Endometrial microvascular endothelial cells (primary cell): ENCODE results near the gene PTCRA. TPM values are rescaled to one million over a fixed set of nuclear protein-coding genes. Genes with fewer than 3 reads are reported as not detected.

Experiments used
- in situ Hi-C: cut with HindIII; loops from 2 replicates; pipeline ENCODE4 v1.10.0; 2017; ENCODE audit warnings: low sequenced_read_pairs, low pct_unique_long_range_greater_than_20kb; ENCODE audit errors: inconsistent ontology term
- total RNA-seq: library from RNA; depleted of rRNA; stranded (reverse); fragments of >200 nt; gene quantifications from one replicate; pipeline ENCODE4 v1.2.3, GENCODE V29; 2015; ENCODE audit errors: inconsistent ontology term

Gene PTCRA
- total RNA-seq, 1 donor from 2014 or later, result not detected

DNA sequence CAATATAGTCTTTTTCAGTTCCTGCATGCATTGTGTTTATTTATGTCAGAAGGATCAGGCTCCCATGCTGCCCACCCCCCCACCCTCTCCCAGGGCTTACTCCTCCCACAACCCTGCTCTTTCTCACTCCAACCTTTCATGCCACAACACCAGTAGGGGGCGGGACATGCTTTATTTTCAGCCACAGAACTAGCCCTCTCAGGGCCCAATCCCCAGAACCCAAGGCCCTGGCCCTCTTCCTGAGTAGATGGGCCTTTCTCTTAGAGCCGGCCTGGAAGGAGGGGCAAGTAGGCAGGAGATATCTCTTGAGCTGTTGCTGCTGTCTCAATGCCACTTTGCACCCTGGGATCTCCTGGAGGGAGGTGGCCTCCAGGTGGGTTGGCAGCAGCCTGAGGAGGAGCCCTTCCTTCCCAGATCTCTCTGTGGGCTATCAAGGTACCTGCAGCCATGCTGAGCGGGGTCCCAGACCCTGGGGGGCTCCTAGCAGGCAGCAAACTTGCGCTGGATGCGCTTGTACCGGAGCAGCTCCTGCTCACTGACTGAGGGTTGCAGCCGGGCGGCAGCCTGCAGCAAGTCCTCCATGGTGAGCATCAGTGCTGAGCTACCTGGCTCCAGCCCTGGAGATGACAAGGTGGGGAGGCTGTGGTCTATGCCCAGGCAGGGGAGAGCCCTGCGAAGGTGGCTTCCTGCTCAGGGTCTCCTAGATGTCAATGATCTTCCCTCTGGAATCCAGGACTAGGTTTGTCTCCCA lies 48.2 kb downstream of the PTCRA start:
- in situ Hi-C loops, result no loop called here

DNA sequence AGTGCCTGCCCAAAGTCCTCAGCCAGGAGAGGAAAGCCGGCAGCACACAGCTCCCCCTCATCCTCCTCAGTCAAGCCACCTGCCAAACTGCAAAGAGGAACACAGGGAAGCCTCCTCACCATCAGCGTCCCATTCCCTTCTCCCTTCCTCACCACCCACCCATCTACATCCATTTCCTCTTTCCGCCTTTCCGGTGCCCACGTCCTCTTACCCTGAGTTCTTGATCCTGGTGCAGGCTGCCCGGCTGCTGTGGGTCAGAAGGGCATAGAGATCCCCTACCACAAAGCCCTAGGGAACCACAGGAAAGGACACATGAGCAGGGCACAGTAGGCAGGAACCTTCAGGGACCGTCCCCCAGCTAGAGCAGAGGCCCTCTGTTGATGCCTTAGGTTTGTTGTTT lies 50.7 kb downstream of the PTCRA start:
- in situ Hi-C loops, result no loop called here

DNA sequence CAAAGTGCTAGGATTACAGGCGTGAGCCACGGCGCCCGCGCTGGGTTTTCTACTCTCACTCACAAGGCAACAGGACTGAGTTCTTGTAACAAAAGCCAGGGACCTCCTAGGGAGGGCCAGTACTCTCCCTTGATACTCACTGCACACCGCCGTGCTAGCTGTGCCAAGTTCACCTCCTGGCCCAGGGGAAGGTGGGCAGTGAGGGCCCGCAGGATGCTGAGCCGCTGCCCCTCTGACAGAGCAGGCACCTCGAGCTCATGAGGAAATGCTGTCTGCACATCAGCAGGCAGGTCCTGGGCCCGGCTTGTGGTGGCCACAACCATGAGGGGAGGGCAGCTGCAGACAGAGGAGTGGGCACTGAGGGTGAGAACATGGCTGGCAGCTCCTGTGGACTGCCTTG lies 51.4 kb downstream of the PTCRA start:
- in situ Hi-C loops, result no loop called here

DNA sequence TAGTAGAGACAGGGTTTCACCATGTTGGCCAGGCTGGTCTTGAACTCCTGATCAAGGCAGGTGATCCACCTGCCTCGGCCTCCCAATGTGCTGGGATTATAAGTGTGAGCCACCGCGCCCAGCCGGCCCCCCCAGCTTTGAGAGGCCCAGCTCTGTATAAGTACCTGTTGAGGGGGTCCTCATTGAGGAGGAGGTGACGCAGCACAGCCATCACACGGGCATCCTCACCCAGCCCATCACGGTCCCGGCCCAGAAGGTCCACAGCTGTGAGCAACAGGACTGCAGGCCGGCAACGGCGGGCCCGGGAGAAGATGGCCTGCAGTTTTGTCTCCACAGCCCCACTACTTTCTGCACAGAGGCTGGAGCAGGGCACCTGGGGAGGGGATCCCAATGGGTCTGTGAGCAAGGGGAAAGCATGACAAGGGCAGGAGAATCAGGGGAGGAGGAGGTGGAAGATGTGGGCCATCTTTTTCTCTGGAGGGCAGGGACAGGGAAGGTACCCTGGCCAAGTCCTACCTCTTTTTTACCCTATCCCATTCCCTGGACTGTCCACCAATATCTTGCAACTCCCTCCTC lies 52.4 kb downstream of the PTCRA start:
- in situ Hi-C loops, result no loop called here

DNA sequence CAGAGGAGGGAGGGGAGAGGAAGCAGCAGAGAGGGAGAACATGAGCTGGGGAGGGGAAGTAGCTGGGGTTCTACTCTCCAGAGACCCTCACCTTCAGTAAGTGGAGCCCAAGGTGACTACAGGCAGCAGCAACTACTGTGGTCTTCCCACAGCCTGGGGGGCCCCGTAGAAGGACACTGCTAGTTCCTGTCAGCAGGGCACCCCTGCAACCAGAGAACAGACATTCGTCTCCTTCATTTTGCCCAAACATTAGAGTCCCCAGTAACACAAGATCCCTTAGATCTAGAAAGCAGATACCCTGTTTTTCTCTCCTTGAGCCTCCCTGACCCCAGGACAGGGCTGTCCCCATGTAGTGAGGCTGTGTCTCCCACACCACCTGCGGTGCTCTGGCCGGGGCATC lies 52.9 kb downstream of the PTCRA start:
- in situ Hi-C loops, result no loop called here

DNA sequence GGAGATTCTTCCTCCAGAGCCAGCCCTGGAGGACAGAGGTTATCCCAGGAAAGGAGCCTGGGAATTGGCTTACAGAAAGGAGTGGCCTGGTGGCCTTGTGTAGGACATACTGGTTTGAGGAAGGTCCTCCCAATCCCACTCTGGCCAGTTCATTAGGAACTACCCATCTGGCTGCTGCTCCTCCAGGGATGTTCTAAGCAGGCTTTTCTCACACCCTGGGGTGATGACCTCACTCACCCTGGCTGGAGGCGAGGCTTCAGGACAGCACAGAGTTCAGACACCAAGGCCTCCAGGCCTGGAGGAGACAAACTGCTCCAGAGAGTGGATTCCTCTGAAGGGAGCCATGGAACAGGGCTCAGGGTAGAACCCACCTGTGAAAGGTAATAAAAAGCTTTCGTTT lies 53.6 kb downstream of the PTCRA start:
- in situ Hi-C loops, result no loop called here

DNA sequence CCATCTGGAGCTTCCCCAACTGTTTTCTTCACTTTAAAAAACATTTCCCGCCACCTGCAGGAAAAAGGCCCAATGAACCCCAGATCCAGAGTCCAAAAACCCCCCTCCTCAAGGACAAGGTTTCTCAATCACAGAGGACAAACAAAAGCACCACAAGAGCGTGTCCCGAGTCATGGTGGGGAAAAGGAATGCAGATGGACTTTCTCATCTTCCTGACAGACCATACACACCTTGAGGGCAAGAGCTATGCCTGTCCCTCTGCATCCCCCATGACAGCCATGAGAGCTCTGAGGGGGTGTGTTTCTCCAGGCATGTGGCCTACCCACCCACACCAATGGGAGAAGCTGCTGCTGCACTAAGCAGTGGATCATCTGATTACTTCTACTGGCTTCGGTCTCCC lies 54.1 kb downstream of the PTCRA start:
- in situ Hi-C loops, result no loop called here

DNA sequence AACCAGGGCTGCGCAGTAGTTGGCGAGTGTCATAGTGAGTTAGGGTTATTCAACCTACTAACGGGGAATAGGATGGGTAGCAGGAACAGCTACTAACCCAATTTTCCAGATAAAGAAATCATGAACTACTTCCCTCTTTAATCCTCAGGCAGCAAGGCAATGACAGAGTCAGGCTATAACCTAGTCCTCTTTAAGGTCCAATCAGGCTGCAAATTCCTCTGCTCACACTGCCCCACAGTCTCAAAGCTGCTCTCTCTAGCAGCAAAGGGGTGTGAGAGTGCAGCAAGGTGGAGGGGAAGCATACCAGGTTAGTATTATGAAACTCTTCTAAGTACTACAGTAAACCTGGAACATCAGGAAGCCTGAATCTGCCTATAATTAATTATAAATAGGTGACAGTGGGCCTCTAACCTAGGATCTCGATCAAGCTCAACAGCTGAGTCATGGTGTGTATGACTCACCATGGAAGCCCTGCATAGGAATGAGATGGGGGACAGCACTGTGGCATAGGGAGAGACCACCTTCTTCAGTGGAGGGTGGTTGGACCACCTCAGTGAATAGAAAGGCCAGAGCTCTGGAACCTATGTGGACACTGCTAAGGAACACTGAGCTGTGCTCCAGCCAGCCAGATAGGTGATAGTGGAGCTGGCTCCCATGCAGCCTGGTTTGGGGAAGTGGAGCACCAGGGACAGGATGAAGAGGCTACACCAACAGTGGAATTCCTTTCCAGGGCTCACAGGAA lies 55.2 kb downstream of the PTCRA start:
- in situ Hi-C loops, result no loop called here

DNA sequence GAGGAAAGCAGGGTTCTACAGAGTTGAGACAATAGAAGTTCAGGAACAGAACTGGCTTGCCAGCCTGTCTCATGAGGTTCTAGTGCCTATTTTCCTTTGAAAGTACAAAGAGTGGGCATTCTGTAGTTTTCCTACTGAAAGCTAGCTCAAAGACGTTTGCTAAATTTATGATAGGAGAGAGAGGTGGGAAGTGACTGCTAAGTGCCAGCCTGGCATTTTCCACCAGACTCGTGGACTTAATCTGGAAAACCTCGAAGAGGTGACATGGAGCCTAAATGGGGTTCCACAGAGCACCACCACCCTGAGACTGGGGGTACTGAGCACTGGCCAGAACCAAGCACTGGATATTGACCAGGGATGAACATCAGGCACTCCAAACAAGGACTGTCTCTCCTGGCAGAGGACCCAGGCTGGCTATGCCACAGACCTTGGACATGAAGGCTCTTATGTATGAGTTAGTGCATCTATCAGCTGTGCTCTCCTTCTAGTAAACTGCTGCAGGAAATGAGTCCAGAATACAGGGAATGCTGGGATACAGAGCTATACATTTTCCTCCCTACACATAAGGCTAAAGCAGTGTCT lies 56.0 kb downstream of the PTCRA start:
- in situ Hi-C loops, result no loop called here

DNA sequence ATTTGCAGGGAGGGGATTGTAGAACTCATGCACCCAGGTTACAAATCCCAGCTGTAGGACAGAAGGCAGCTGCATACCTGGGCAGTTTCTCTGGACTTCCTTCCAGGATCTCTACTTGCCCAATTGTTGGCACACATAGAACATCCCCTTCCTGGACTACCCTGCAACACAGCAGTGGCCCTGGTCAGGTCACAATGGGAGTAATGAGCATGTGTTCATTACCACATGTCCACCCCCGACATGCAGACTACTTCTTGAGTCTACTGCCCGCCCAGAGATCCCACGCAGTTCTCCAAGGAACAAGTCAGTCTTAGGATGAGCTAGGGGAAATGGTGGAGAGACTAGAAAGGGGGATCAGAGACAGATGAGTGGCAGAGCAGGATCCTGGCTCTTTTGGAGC lies 58.1 kb downstream of the PTCRA start:
- in situ Hi-C loops, result no loop called here

DNA sequence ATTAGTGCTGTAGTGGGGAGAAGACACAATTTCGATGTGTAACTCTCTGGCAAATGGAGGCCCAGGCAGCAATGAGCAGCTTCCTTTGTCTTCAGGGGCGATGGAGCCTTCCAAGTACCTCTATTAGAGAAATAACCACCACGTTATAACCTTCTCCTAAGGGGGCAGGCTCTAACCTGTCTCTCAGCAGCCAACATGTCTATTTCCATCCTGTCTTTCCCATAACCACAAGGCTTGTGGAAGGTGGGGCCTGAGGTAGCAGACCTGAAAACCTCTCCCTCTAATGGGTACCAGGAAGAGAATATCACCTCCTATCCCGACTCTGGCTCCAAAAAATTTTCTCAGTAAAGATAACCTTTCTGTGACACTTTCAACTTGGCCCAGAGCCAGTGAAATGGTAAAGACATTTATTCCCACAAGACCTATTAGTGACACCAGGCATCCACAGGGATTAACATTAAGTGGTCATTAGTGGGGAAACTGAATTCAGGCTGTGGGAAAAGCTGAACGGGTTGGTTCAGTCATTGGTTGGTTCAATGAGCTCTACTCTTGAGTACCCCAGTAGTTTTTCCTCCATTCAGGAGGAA lies 59.2 kb downstream of the PTCRA start:
- in situ Hi-C loops, result no loop called here

Other genes with a start within 250 kb of the PTCRA start
- gene PRPH2, start 193.5 kb upstream of the PTCRA start, total RNA-seq, result 1.4 TPM
- 48.2 TPM for gene TBCC, start 169.9 kb upstream of the PTCRA start, total RNA-seq
- 3.9 TPM for gene BICRAL, start 134.0 kb upstream of the PTCRA start, total RNA-seq
- 169 TPM for gene RPL7L1, start 36.4 kb upstream of the PTCRA start, total RNA-seq
- 53.7 TPM for gene CNPY3, start 13.4 kb downstream of the PTCRA start, total RNA-seq
- 0.84 TPM for gene GNMT, start 44.7 kb downstream of the PTCRA start, total RNA-seq
- 12.2 TPM for gene PEX6, start 63.1 kb downstream of the PTCRA start, total RNA-seq
- 97.0 TPM for gene PPP2R5D, start 68.5 kb downstream of the PTCRA start, total RNA-seq
- gene MEA1, start 97.9 kb downstream of the PTCRA start, total RNA-seq, result 69.5 TPM
- 98.8 TPM for gene KLHDC3, start 98.2 kb downstream of the PTCRA start, total RNA-seq
- 114 TPM for gene RRP36, start 105.6 kb downstream of the PTCRA start, total RNA-seq
- gene CUL7, start 137.8 kb downstream of the PTCRA start, total RNA-seq, result 15.8 TPM
- 29.3 TPM for gene MRPL2, start 143.4 kb downstream of the PTCRA start, total RNA-seq
- gene KLC4, start 143.6 kb downstream of the PTCRA start, total RNA-seq, result 18.6 TPM
- gene PTK7, start 160.3 kb downstream of the PTCRA start, total RNA-seq, result 43.1 TPM